Choroid plexus epithelial cell (primary cell): ENCODE data around the gene CDH13.

Experiments
- DNase-seq: peaks from one replicate; pipeline ENCODE4 v3.0.0-alpha.2; 2010; ENCODE audit warnings: low read depth
- H3K4me3 ChIP-seq: 2 replicates; pipeline ENCODE4 v1.5.1; 2011; ENCODE audit warnings: low read depth, mild to moderate bottlenecking, control low read depth, low read length, moderate library complexity
- TF ChIP-seq, protein P1 (sequence below): conservative IDR thresholded peaks from 2 replicates; pipeline ENCODE4 v1.5.1; 2011; ENCODE audit warnings: low read depth, mild to moderate bottlenecking, control low read depth, inconsistent platforms, low read length, moderate library complexity

Gene CDH13

DNA sequence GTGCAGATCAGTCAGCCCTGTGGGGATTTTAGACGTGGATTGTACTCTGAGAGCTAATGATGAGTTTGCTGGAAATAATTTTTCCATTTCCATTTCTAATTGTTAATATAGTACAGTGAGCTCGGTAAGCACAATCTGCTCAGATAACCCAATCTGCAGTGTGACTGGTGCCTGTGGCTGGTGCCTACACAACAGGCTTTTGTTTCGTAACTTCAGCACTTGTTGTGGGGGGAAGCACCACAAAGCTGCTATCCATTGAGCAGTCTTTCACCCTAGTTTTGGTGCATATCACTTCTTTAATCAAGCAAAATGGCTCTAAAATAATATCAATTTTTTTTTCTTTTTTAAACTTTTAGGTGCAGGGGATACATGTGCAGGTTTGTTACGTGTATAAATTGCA, 646.1 kb downstream of the CDH13 start:
- no peak for DNase-seq
- TF ChIP-seq, protein P1, sequence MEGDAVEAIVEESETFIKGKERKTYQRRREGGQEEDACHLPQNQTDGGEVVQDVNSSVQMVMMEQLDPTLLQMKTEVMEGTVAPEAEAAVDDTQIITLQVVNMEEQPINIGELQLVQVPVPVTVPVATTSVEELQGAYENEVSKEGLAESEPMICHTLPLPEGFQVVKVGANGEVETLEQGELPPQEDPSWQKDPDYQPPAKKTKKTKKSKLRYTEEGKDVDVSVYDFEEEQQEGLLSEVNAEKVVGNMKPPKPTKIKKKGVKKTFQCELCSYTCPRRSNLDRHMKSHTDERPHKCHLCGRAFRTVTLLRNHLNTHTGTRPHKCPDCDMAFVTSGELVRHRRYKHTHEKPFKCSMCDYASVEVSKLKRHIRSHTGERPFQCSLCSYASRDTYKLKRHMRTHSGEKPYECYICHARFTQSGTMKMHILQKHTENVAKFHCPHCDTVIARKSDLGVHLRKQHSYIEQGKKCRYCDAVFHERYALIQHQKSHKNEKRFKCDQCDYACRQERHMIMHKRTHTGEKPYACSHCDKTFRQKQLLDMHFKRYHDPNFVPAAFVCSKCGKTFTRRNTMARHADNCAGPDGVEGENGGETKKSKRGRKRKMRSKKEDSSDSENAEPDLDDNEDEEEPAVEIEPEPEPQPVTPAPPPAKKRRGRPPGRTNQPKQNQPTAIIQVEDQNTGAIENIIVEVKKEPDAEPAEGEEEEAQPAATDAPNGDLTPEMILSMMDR, result no peak

DNA sequence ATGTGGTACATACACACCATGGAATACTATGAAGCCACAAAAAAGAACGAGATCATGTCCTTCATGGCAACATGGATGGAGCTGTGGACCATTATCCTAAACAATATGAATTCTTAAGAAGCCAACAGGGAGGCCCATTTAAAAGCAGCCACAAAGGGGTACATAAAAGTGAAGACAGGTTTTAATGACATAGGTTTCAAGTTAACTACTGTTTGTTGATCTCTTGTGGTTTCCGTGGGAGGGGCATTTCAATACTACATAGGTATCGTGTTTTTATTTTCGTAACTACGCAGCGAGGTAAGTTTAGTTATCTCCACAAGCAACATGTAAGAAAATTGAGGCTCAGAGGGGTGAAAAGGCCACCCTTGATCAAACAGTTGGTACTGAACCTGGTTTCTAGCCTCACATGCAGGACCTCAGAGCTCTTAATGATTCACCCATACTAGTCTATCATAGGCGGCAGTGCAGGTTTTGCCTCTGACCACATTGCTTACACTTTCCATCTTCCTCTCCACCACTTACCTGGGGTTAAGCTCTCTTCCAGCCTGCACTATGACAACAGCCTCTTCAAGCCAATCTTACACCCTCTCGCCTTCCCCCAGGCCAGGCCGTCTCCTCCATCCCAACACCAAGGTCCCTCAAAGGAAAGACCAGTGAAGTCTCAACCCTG, 646.9 kb downstream of the CDH13 start:
- H3K4me3 ChIP-seq, result no peak overlapping the region
- DNase-seq, result no peak
- TF ChIP-seq, protein P1, result no peak

More for the DNA sequence above, 646.1 kb downstream of the CDH13 start:
- H3K4me3 ChIP-seq, result no peak overlapping the region

DNA sequence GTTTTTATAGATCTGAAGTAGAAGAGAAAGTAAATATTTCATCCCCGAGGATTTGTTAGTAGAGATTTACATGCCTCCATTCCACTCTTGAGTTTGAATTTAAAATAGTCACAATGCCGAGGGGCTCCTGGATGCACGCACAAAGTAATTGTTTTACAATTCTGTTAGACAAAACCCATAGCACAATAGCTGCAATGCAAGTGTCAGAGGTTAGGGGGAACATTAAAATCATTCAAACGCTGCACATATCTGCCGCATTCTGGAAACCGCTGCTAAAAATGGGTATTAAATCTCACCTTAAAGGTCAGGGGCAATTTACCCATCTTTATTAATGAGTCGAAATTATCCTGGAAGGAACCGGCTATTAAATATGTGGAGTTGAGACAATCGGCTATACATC, 652.5 kb downstream of the CDH13 start:
- H3K4me3 ChIP-seq, result no peak overlapping the region
- no peak for DNase-seq
- TF ChIP-seq, protein P1, result no peak

DNA sequence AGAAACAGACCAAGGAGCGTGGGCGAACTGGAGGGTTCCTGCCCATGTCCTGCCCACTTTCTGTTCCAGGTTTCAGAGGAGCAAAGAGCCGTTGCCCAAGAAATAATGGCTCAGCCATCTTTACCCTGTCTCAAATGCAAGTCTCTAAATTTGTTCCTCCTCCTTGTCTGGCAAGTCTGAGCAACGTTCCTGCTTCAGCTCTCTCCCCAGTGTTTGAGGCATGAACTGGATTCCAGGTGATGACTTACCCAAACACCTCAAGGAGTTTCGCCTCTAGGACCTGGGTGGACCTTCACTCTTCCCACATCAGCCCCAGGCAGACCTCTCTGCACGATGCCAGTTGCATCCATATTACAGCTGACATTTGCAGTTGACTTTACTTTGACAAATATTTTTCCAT, 659.2 kb downstream of the CDH13 start:
- TF ChIP-seq, protein P1, result no peak
- DNase-seq, result no peak
- H3K4me3 ChIP-seq, result no peak overlapping the region

DNA sequence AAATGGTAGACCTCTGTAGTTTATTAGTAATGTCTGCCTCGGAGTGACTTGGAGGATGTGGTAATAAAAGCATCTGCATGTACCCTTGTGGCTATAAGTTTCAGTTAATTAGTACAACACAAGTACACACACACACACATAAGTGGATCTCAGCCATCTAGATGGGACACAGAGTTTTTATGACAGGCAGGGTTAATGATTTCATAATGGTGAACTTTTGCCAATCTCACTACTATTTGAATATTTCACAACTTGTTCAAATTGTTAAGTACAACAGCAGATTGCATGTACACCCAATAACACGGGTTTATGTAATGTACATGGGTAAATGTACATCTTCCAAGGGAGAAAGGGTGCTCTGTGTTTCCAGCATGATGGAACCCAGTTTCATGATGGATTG, 669.7 kb downstream of the CDH13 start:
- TF ChIP-seq, protein P1, result no peak
- DNase-seq, result peak; percentile 18
- H3K4me3 ChIP-seq, result no peak overlapping the region

DNA sequence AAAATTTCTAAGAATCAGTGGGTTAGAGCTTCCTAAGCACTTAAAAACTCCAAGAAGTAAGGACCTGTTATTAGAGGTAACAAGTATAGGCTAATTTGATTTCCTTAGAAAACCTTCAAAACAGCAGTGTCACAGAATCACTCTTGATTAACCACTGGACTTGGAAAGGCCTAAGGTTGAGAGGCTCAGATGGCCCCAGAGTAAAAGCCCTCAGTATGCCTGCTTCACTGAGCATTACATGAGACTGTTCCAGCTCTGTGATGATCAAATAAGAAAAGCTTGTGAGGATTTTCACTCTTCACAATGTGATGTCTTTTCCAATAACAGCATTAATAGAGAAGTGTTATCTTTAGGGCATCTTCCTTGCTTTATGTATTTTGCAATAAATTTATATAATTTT, 671.8 kb downstream of the CDH13 start:
- DNase-seq, result no peak
- no peak overlapping the region for H3K4me3 ChIP-seq
- TF ChIP-seq, protein P1, result no peak

DNA sequence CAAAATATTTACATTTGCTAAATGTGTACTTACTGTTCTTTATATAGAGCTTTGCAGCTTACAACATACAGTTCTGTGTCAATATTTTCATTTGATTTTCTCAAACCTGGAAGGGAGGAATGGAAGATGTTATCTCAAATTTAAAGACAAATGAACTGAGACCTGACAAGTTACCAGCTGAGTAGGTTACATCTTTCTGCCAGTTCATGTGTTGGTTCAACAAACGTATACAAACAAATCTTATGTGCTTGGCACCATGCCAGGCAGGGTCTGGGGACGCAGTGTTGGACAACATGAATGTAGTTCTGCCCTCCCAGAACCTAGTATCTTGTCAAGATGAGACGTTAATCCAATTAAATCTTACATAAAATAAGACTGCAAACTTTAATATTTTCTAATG, 673.6 kb downstream of the CDH13 start:
- TF ChIP-seq, protein P1, result no peak
- no peak overlapping the region for H3K4me3 ChIP-seq
- DNase-seq, result no peak
